ENCODE data around the gene ITK. TPM values are rescaled to one million over a fixed set of nuclear protein-coding genes. Genes with fewer than 3 reads are reported as not detected.

Gene ITK
- total and polyA plus RNA-seq, 4 donors, result 0.06 to 0.51 (median 0.45) TPM

DNA sequence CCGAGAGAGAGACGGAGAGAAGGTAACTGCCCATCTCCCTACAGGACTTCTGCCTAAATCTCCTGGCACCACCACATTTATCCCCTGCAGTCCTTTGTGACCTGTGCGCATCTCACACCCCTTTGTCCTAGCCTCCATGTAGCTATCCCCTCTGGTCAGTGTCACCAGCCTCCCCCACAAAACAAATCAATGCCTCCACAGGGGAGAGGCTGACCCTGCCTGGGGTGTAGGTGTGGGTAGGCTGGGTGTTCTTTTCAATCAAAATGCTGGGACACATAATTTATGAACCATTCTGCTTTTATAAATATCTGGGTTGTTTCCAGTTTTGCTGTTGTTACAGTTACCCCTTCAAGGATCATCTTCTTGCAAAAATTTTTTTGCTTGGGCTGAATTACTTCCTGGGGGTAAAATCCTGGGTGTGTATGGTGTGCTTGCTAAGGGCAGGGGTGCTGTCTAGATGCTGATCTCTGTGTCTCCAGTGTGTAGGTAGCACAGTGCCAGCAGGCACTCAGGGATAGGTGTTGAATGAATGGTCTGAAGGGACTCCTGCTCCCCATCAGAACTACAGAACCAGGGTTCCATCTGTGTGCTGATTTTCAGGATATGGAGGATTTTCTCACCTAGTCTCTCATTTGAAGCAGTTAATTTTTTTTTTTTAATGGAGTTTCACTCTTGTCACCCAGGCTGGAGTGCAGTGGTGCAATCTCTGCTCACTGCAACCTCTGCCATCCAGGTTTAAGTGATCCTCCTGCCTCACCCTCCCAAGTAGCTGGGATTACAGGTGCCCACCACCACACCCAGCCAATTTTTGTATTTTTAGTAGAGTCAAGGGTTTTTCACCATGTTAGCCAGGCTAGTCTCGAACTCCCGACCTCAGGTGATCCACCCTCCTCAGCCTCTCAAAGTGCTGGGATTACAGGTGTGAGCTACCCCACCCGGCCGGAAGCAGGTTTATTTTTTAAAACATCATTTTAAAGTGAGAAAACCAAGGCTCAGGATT is 14.1 kb upstream of the ITK start, which contains the start of gene GARIN3:
Gene GARIN3, minus strand, starts transcription at position 51 of the 1,000 bp plus-strand sequence. CDS start 96 bp downstream, outside the sequence.
- H3K27me3 ChIP-seq (ENCODE audit: control insufficient read depth, insufficient read depth, low read length), result no peaks in the 10 kb centered on the region
- no peaks in the 10 kb centered on the region for H3K36me3 ChIP-seq (ENCODE audit: control insufficient read depth, insufficient read depth, low read length)
- H3K4me1 ChIP-seq (ENCODE audit: control insufficient read depth, insufficient read depth, low read length), result no peaks in the 10 kb centered on the region
- no peak within 1 kb of the TSS for H3K27ac ChIP-seq (ENCODE audit: low read depth, low read length)
- DNase-seq (ENCODE audit: low read depth in 4 of 6, low spot score in 6 of 6), result no peak
- no peak within 1 kb of the TSS for H3K4me3 ChIP-seq (ENCODE audit: low read depth, low read length)
- H3K9me3 ChIP-seq (ENCODE audit: control insufficient read depth, insufficient read depth, low read length), result no peaks in the 10 kb centered on the region
- 56% methylated on average over 2 of the region's 7 CpGs for WGBS (ENCODE audit: insufficient coverage)

DNA sequence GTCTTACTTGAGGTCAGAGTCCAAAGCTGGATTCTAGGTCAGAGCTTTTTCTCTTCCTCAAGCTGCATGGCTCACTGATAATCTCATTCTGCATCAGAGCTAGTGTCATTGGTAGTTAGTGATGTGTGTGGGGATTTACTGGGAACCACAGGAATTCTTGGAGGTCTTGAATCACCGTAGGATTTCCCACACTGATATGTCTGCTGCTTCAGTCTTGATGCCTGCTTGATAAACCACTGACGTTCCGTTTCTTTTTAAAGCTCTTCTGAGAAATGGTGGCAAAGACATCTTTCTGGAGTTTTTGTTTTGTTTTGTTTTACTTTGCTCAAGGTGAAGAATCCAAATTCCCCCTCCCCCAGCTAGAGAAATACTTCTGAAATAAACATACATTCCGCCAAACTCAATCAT is 13.4 kb upstream of the ITK start:
- Histone ChIP-seq H3K9me3 (ENCODE audit: control insufficient read depth, insufficient read depth, low read length) (no peaks in the 10 kb centered on the region), H3K27me3 (ENCODE audit: control insufficient read depth, insufficient read depth, low read length) (no peaks in the 10 kb centered on the region), H3K4me1 (ENCODE audit: control insufficient read depth, insufficient read depth, low read length) (no peaks in the 10 kb centered on the region), H3K27ac (ENCODE audit: low read depth, low read length) (no peak overlapping the region), H3K4me3 (ENCODE audit: low read depth, low read length) (no peak overlapping the region), H3K36me3 (ENCODE audit: control insufficient read depth, insufficient read depth, low read length) (no peaks in the 10 kb centered on the region)
- 40% methylated on average over 1 of the region's 4 CpGs for WGBS (ENCODE audit: insufficient coverage)
- no peak for DNase-seq (ENCODE audit: low read depth in 4 of 6, low spot score in 6 of 6)

DNA sequence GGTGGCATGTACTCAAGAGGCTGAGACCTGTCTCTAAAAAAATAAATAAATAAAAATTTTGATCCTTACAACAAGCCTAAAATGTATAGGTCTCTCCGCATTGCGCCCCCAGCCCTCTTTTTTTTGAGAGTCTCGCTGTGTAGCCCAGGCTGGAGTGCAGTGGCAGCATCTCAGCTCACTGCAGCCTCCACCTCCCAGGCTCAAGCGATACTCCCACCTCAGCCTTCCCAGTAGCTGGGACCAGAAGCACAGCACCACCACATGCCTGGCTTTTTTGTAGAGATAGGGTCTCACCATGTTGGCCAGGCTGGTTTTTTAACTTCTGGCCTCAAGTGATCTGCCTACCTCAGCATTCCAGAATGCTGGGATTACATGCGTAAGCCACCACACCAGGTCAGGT is 12.4 kb upstream of the ITK start:
- Histone ChIP-seq H3K4me1 (ENCODE audit: control insufficient read depth, insufficient read depth, low read length) (no peaks in the 10 kb centered on the region), H3K27ac (ENCODE audit: low read depth, low read length) (no peak overlapping the region), H3K9me3 (ENCODE audit: control insufficient read depth, insufficient read depth, low read length) (no peaks in the 10 kb centered on the region), H3K36me3 (ENCODE audit: control insufficient read depth, insufficient read depth, low read length) (no peaks in the 10 kb centered on the region), H3K4me3 (ENCODE audit: low read depth, low read length) (no peak overlapping the region), H3K27me3 (ENCODE audit: control insufficient read depth, insufficient read depth, low read length) (no peaks in the 10 kb centered on the region)
- no peak for DNase-seq (ENCODE audit: low read depth in 4 of 6, low spot score in 6 of 6)
- WGBS (ENCODE audit: insufficient coverage), result 93% methylated on average over 3 of the region's 5 CpGs

DNA sequence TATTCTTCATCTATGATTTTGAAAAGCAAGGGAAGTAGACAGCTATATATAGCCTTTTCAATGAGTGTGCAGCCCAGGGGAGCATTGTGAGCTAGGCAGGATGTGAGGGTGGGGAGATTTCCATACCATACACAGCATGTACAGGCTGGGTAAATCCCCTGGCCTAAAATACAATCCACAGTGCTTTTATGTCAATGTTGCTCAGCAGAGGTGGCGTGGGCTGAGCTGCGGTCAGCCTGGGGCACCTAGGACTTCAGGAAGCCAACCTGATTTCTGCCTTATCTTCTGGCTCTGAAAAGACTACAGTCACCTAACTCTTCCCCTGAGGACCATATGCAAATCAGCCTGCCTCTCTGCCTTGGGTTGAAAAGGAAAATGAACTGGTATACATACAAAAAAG is 8.2 kb upstream of the ITK start:
- Histone ChIP-seq H3K9me3 (ENCODE audit: control insufficient read depth, insufficient read depth, low read length) (no peaks in the 10 kb centered on the region), H3K4me3 (ENCODE audit: low read depth, low read length) (no peak overlapping the region), H3K36me3 (ENCODE audit: control insufficient read depth, insufficient read depth, low read length) (no peaks in the 10 kb centered on the region), H3K4me1 (ENCODE audit: control insufficient read depth, insufficient read depth, low read length) (no peaks in the 10 kb centered on the region), H3K27ac (ENCODE audit: low read depth, low read length) (no peak overlapping the region), H3K27me3 (ENCODE audit: control insufficient read depth, insufficient read depth, low read length) (no peaks in the 10 kb centered on the region)
- no peak for DNase-seq (ENCODE audit: low read depth in 4 of 6, low spot score in 6 of 6)
- WGBS (ENCODE audit: insufficient coverage), result 71% methylated on average over 2 of the region's 2 CpGs

DNA sequence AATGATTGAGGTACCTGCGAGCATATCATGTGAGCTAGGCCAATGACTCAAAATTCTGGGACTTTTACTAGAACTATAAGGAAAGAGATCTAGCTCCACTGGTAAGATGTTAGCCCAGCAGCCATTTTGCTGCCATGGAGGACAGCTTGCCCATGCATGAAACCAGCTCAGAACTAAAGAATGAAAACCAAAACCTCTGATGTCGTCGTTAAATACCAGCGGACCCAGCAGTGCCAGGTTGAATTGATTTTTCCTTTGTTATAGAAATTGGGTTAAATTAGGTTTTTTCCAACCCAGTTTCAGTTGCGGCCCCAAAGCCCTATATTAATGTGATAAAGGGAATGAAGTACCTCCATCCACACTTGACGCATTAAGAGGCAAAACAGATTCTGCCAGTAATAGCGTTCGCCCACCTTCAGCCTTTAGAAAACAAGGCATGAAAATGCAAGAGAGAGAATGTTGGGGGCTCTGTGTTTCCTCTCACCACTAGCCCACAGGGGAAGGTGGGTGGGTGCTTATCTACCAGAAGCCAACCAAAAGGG is 5.5 kb upstream of the ITK start:
- Histone ChIP-seq H3K4me3 (ENCODE audit: low read depth, low read length) (no peak overlapping the region), H3K27me3 (ENCODE audit: control insufficient read depth, insufficient read depth, low read length) (no peaks in the 10 kb centered on the region), H3K4me1 (ENCODE audit: control insufficient read depth, insufficient read depth, low read length) (no peaks in the 10 kb centered on the region), H3K9me3 (ENCODE audit: control insufficient read depth, insufficient read depth, low read length) (peaks cover 1% of the 10 kb centered on the region), H3K36me3 (ENCODE audit: control insufficient read depth, insufficient read depth, low read length) (no peaks in the 10 kb centered on the region), H3K27ac (ENCODE audit: low read depth, low read length) (no peak overlapping the region)
- WGBS (ENCODE audit: insufficient coverage), result 91% methylated on average over 1 of the region's 8 CpGs
- DNase-seq (ENCODE audit: low read depth in 4 of 6, low spot score in 6 of 6), result no peak

DNA sequence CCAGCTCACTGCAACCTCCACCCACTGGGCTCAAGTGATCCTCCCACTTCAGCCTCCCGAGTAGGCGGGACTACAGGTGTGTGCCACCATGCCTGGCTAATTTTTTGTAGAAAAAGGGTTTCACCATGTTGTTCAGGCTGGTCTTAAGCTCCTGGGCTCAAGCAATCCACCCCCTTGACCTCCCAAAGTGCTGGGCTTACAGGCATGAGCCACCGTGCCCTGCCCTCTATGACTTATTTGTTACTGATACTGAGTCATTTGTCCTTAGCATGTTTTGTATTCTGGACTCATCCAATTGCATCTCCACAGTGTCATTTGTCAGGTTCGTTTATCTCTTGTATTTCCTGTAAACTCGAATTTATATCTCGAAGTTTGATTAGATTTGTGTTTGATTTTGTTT is 2.7 kb upstream of the ITK start:
- Histone ChIP-seq H3K4me3 (ENCODE audit: low read depth, low read length) (no peak overlapping the region), H3K9me3 (ENCODE audit: control insufficient read depth, insufficient read depth, low read length) (peaks cover 1% of the 10 kb centered on the region), H3K36me3 (ENCODE audit: control insufficient read depth, insufficient read depth, low read length) (no peaks in the 10 kb centered on the region), H3K27ac (ENCODE audit: low read depth, low read length) (no peak overlapping the region), H3K4me1 (ENCODE audit: control insufficient read depth, insufficient read depth, low read length) (no peaks in the 10 kb centered on the region), H3K27me3 (ENCODE audit: control insufficient read depth, insufficient read depth, low read length) (no peaks in the 10 kb centered on the region)
- no peak for DNase-seq (ENCODE audit: low read depth in 4 of 6, low spot score in 6 of 6)
- WGBS (ENCODE audit: insufficient coverage), result 100% methylated on average over 1 of the region's 6 CpGs

DNA sequence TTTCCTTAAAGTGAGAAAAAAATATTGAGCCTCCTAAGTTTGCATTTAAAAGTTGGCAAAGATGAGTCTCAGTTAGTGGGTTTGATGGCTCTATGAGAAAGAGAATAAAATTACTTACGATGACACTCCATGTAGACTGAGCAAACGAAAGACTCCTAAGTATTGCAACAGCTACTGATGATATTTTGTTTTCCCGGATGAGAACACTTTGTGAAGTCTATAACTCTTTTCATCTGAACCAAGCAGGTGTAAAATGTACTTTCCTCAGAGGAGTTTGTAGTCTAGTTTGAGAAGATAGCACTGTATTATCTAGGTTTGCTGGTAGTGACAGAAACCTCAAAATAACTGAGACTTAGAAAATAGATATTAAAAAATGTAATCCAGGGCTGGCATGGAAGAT is 1.7 kb upstream of the ITK start:
- DNase-seq (ENCODE audit: low read depth in 4 of 6, low spot score in 6 of 6), result no peak
- no peak overlapping the region for H3K27ac ChIP-seq (ENCODE audit: low read depth, low read length)
- no peaks in the 10 kb centered on the region for H3K4me1 ChIP-seq (ENCODE audit: control insufficient read depth, insufficient read depth, low read length)
- no peaks in the 10 kb centered on the region for H3K27me3 ChIP-seq (ENCODE audit: control insufficient read depth, insufficient read depth, low read length)
- H3K9me3 ChIP-seq (ENCODE audit: control insufficient read depth, insufficient read depth, low read length), result peaks cover 1% of the 10 kb centered on the region
- no peak overlapping the region for H3K4me3 ChIP-seq (ENCODE audit: low read depth, low read length)
- WGBS (ENCODE audit: insufficient coverage), result 93% methylated on average over 2 of the region's 3 CpGs
- H3K36me3 ChIP-seq (ENCODE audit: control insufficient read depth, insufficient read depth, low read length), result no peaks in the 10 kb centered on the region

DNA sequence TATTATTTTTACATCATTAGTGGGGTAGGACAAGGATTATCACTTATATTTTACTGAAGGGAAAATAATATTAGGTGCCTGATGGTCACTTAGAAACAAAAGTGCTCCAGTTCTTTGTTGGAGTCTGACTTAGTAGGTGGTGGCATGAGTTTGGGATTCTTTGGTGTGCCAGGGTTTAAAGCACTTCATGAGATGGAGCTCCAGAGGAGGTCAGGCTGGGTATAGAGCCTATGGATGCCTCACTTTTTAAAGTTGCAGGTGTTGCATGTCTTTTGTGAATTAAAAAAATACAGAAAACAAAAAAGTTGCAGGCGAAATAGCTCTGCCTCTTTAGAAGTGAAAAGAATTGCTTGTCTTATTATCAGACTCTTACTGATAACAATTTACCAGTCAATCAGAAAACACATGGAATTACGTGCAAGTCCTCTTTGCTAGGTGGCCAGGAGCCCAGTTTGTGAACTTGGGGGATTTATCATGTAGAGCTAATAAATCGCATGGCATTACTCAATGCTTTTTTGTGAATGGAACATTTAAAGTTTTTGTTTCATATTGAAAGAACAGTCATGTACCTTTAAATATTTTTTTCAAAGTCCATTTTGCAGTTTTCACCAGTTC is 1.6 kb downstream of the ITK start:
- Histone ChIP-seq H3K4me3 (ENCODE audit: low read depth, low read length) (no peak overlapping the region), H3K9me3 (ENCODE audit: control insufficient read depth, insufficient read depth, low read length) (peaks cover 1% of the 10 kb centered on the region), H3K4me1 (ENCODE audit: control insufficient read depth, insufficient read depth, low read length) (no peaks in the 10 kb centered on the region), H3K36me3 (ENCODE audit: control insufficient read depth, insufficient read depth, low read length) (no peaks in the 10 kb centered on the region), H3K27me3 (ENCODE audit: control insufficient read depth, insufficient read depth, low read length) (no peaks in the 10 kb centered on the region), H3K27ac (ENCODE audit: low read depth, low read length) (no peak overlapping the region)
- no CpG with 5 or more reads among the region's 3 CpGs for WGBS (ENCODE audit: insufficient coverage)
- no peak for DNase-seq (ENCODE audit: low read depth in 4 of 6, low spot score in 6 of 6)

DNA sequence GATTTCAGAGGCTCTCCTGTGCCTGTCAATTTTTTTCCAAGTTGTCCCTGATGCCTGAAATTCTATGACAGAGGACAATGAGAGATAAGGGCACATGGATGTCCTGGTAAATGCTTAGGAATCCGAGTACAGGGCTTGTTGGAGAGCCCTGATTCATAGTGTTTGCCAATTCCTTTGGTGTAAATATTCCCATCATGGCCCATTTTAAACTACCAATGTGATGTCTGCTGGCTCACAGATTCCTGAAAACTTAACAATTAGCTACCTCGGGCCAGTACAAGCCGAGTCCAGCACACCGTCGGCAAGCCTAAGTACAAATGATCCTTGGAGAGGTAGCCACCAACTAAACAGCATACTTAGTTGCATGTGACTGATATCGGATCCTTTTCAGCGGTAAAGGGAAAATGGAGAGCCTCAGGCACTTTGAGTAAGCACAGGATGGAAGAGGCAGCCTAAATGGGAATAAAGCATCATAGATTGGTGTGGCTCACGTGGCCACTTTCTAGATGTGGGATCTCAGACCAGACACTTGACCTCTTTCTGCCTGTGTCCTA is 3.6 kb downstream of the ITK start:
- no peaks in the 10 kb centered on the region for H3K9me3 ChIP-seq (ENCODE audit: control insufficient read depth, insufficient read depth, low read length)
- H3K27ac ChIP-seq (ENCODE audit: low read depth, low read length), result no peak overlapping the region
- 92% methylated on average over 5 of the region's 8 CpGs for WGBS (ENCODE audit: insufficient coverage)
- no peak overlapping the region for H3K4me3 ChIP-seq (ENCODE audit: low read depth, low read length)
- H3K36me3 ChIP-seq (ENCODE audit: control insufficient read depth, insufficient read depth, low read length), result no peaks in the 10 kb centered on the region
- H3K27me3 ChIP-seq (ENCODE audit: control insufficient read depth, insufficient read depth, low read length), result no peaks in the 10 kb centered on the region
- DNase-seq (ENCODE audit: low read depth in 4 of 6, low spot score in 6 of 6), result no peak
- no peaks in the 10 kb centered on the region for H3K4me1 ChIP-seq (ENCODE audit: control insufficient read depth, insufficient read depth, low read length)
